Measurements from ENCODE around the gene FNBP1.

The FNBP1 gene

GRCh38 chr9:129932303-129933151 lies 110.5 kb downstream of the FNBP1 start:
- DNase-seq (ENCODE audit: low read depth): peak; percentile 53
- TF ChIP-seq, protein P1, sequence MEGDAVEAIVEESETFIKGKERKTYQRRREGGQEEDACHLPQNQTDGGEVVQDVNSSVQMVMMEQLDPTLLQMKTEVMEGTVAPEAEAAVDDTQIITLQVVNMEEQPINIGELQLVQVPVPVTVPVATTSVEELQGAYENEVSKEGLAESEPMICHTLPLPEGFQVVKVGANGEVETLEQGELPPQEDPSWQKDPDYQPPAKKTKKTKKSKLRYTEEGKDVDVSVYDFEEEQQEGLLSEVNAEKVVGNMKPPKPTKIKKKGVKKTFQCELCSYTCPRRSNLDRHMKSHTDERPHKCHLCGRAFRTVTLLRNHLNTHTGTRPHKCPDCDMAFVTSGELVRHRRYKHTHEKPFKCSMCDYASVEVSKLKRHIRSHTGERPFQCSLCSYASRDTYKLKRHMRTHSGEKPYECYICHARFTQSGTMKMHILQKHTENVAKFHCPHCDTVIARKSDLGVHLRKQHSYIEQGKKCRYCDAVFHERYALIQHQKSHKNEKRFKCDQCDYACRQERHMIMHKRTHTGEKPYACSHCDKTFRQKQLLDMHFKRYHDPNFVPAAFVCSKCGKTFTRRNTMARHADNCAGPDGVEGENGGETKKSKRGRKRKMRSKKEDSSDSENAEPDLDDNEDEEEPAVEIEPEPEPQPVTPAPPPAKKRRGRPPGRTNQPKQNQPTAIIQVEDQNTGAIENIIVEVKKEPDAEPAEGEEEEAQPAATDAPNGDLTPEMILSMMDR (IDR thresholded peaks at IDR 0.05; ENCODE audit: insufficient read depth, low read depth, low read length, missing control alignments): no peak
- no peak overlapping the region for H3K4me3 ChIP-seq (ENCODE audit: low read depth, low read length)

DNA sequence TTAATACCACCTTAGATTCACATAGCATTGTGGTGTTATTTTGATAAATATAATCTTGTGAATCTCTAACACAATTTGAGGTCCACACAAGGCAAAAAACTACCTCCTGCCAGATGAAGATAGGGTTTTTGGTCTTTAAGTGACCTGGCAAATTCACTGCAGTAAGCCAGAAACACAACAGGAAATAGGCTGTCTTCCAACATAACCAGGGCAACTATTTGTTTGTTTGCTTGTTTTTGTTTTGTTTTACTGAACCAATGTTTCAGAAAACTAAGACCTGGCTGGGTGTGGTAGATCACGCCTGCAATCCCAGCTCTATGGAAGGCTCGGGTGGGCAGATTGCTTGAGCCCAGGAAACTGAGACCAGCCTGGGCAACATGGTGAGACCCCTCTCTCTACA lies 112.2 kb downstream of the FNBP1 start:
- H3K4me3 ChIP-seq (ENCODE audit: low read depth, low read length): no peak overlapping the region
- DNase-seq (ENCODE audit: low read depth): no peak
- TF ChIP-seq, protein P1 (IDR thresholded peaks at IDR 0.05; ENCODE audit: insufficient read depth, low read depth, low read length, missing control alignments): no peak

GRCh38 chr9:129929496-129930125 lies 113.4 kb downstream of the FNBP1 start:
- DNase-seq (ENCODE audit: low read depth): no peak
- H3K4me3 ChIP-seq (ENCODE audit: low read depth, low read length): no peak overlapping the region
- TF ChIP-seq, protein P1 (IDR thresholded peaks at IDR 0.05; ENCODE audit: insufficient read depth, low read depth, low read length, missing control alignments): no peak

DNA sequence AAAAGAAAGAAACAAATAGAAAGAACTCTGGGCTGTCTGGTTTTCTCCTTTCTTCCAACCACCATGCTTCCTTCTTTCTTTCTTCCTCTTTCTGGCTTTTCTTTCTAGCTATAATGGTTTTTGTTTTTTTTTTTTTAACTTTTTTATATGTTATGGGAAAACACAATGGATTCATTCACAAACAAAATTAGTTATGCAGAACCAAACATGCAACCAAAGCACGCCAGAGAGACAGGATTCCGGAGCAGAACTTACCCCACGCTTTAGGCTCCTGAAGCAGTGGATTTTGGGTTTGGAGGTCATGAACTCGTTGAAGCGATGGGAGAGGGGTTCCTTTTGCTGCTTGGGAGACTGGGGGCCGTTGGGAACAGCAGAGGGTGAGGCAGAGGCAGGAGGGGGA lies 119.4 kb downstream of the FNBP1 start:
- DNase-seq (ENCODE audit: low read depth): no peak
- no peak overlapping the region for H3K4me3 ChIP-seq (ENCODE audit: low read depth, low read length)

GRCh38 chr9:129921905-129922304 lies 121.1 kb downstream of the FNBP1 start:
- no peak overlapping the region for H3K4me3 ChIP-seq (ENCODE audit: low read depth, low read length)
- no peak for DNase-seq (ENCODE audit: low read depth)
- TF ChIP-seq, protein P1 (IDR thresholded peaks at IDR 0.05; ENCODE audit: insufficient read depth, low read depth, low read length, missing control alignments): no peak

More for the DNA sequence above, 119.4 kb downstream of the FNBP1 start:
- TF ChIP-seq, protein P1 (IDR thresholded peaks at IDR 0.05; ENCODE audit: insufficient read depth, low read depth, low read length, missing control alignments): no peak

GRCh38 chr9:129919841-129920240 lies 123.1 kb downstream of the FNBP1 start:
- TF ChIP-seq, protein P1 (IDR thresholded peaks at IDR 0.05; ENCODE audit: insufficient read depth, low read depth, low read length, missing control alignments): no peak
- no peak overlapping the region for H3K4me3 ChIP-seq (ENCODE audit: low read depth, low read length)
- no peak for DNase-seq (ENCODE audit: low read depth)
